ENCODE data around the gene PLA2G15.

DNA sequence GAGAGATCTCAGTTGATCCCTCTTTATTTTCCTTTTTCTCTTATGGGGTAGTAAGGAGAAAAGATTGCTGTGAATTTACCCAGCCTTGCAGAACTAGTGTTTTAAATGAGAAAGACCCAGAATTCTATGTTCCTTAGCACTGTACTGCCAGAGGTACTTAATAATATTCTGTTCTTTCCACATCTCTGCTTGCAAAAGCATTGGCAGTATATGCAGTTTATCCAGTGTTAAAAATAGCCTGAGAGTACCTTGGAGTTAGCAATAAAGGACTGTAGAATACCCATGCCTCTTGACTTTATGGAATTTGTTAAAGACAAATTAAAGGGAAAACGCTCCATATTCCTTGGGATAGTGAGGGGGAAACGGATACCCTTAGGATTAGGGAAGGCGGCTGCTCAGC lies 31.1 kb downstream of the PLA2G15 start:
- TF ChIP-seq, protein P1, sequence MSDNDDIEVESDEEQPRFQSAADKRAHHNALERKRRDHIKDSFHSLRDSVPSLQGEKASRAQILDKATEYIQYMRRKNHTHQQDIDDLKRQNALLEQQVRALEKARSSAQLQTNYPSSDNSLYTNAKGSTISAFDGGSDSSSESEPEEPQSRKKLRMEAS (IDR thresholded peaks at IDR 0.05; ENCODE audit: low read depth) = no peak
- TF ChIP-seq SMC3 (IDR thresholded peaks at IDR 0.05; ENCODE audit: low read depth, low read length) (no peak), GABPA (IDR thresholded peaks at IDR 0.05; ENCODE audit: low read depth) (no peak)
- TF ChIP-seq, protein P2, sequence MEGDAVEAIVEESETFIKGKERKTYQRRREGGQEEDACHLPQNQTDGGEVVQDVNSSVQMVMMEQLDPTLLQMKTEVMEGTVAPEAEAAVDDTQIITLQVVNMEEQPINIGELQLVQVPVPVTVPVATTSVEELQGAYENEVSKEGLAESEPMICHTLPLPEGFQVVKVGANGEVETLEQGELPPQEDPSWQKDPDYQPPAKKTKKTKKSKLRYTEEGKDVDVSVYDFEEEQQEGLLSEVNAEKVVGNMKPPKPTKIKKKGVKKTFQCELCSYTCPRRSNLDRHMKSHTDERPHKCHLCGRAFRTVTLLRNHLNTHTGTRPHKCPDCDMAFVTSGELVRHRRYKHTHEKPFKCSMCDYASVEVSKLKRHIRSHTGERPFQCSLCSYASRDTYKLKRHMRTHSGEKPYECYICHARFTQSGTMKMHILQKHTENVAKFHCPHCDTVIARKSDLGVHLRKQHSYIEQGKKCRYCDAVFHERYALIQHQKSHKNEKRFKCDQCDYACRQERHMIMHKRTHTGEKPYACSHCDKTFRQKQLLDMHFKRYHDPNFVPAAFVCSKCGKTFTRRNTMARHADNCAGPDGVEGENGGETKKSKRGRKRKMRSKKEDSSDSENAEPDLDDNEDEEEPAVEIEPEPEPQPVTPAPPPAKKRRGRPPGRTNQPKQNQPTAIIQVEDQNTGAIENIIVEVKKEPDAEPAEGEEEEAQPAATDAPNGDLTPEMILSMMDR (IDR thresholded peaks at IDR 0.05) = no peak
